CD14-positive monocyte (primary cell): Measurements from ENCODE around the gene NSF. TPM values are rescaled to one million over a fixed set of nuclear protein-coding genes. Genes with fewer than 3 reads are reported as not detected.
"Not testable (repeated sequence)": the region's sequence is repeated elsewhere in the genome, so short reads cannot be mapped to it uniquely, and the experiment has no call there.

ENCODE experiments used
- DNase-seq, 3 donors: peaks; one replicate each; pipeline ENCODE4 v3.0.0-alpha.2; 2011 to 2022
- H2AFZ ChIP-seq: 2 replicates; pipeline ENCODE4 v1.6.0; 2012; ENCODE audit warnings: mild to moderate bottlenecking, low read depth, low read length, inconsistent platforms; ENCODE audit not compliant: insufficient read depth, poor library complexity, severe bottlenecking
- H3K27ac ChIP-seq, 2 donors: 1 replicate in 1 of 2; 2 replicates in 1 of 2; pipeline ENCODE4 v1.5.1; 2012 to 2013; ENCODE audit warnings: low read length in 2 of 2, control low read depth in 1 of 2, inconsistent platforms in 1 of 2, low read depth in 1 of 2, mild to moderate bottlenecking in 1 of 2
- H3K27me3 ChIP-seq, 2 donors: one replicate each; pipeline versions ENCODE4 v1.6.0 to v1.6.1; 2011 to 2013; ENCODE audit warnings: low read length in 2 of 2; ENCODE audit not compliant: control insufficient read depth in 2 of 2, insufficient read depth in 2 of 2
- H3K36me3 ChIP-seq, 2 donors: replicated peaks in 1 of 2; 1 replicate in 1 of 2; 2 replicates in 1 of 2; pipeline versions ENCODE4 v1.5.1 to v1.6.1; 2012 to 2013; ENCODE audit warnings: low read length in 2 of 2, control low read depth in 1 of 2, inconsistent platforms in 1 of 2, mild to moderate bottlenecking in 1 of 2; ENCODE audit not compliant: insufficient read depth in 2 of 2, control insufficient read depth in 1 of 2
- H3K4me1 ChIP-seq, 2 donors: 1 replicate in 1 of 2; 2 replicates in 1 of 2; pipeline versions ENCODE4 v1.5.1 to v1.6.1; 2012 to 2013; ENCODE audit warnings: low read length in 2 of 2, control low read depth in 1 of 2, inconsistent platforms in 1 of 2, mild to moderate bottlenecking in 1 of 2, moderate library complexity in 1 of 2; ENCODE audit not compliant: insufficient read depth in 2 of 2, control insufficient read depth in 1 of 2
- H3K4me2 ChIP-seq: replicated peaks from 2 replicates; pipeline ENCODE3; 2012; ENCODE audit warnings: low read length, moderate library complexity, mild to moderate bottlenecking; ENCODE audit not compliant: poor library complexity, severe bottlenecking; ENCODE audit errors: extremely low read depth
- H3K4me3 ChIP-seq, 3 experiments: fragments of 200-600 bp in 1 of 3; sonication (generic) in 1 of 3; replicated peaks in 1 of 3; 1 replicate in 2 of 3; 2 replicates in 1 of 3; pipeline ENCODE4 v1.5.1; 2011 to 2013; ENCODE audit warnings: low read length in 3 of 3, mild to moderate bottlenecking in 3 of 3, control low read depth in 2 of 3, low read depth in 2 of 3, inconsistent platforms in 1 of 3, moderate library complexity in 1 of 3
- H3K79me2 ChIP-seq: 2 replicates; pipeline ENCODE4 v1.6.0; 2012; ENCODE audit warnings: mild to moderate bottlenecking, control low read depth, inconsistent platforms, low read length, moderate library complexity; ENCODE audit not compliant: insufficient read depth
- H3K9ac ChIP-seq: 2 replicates; pipeline ENCODE4 v1.6.0; 2017; ENCODE audit warnings: low read length, mild to moderate bottlenecking; ENCODE audit not compliant: insufficient read depth, poor library complexity, severe bottlenecking
- H3K9me3 ChIP-seq, 2 donors: replicated peaks in 1 of 2; 1 replicate in 1 of 2; 2 replicates in 1 of 2; pipeline versions ENCODE4 v1.5.1 to v1.6.1; 2012 to 2013; ENCODE audit warnings: low read length in 2 of 2, control low read depth in 1 of 2; ENCODE audit not compliant: control insufficient read depth in 1 of 2, insufficient read depth in 1 of 2
- H4K20me1 ChIP-seq: 2 replicates; pipeline ENCODE4 v1.6.0; 2012; ENCODE audit warnings: mild to moderate bottlenecking, low read length, control low read depth, moderate library complexity; ENCODE audit not compliant: insufficient read depth
- H3K27ac Mint-ChIP-seq, 7 donors: one replicate each; pipeline ENCODE4 v1.8.0; 2020; ENCODE audit warnings: mild to moderate bottlenecking in 7 of 7, mixed read lengths in 7 of 7, moderate library complexity in 6 of 7, inconsistent platforms in 2 of 7
- H3K27me3 Mint-ChIP-seq, 3 donors: one replicate each; pipeline ENCODE4 v1.8.0; 2021 to 2022; ENCODE audit warnings: low read depth in 3 of 3, mild to moderate bottlenecking in 3 of 3, mixed read lengths in 3 of 3, moderate library complexity in 3 of 3, inconsistent platforms in 1 of 3
- H3K36me3 Mint-ChIP-seq, 2 donors: one replicate each; pipeline ENCODE4 v1.8.0; 2020; ENCODE audit warnings: mixed read lengths in 2 of 2, inconsistent platforms in 1 of 2, mild to moderate bottlenecking in 1 of 2
- H3K4me1 Mint-ChIP-seq: one replicate; pipeline ENCODE4 v1.8.0; 2020; ENCODE audit warnings: mild to moderate bottlenecking, mixed read lengths
- H3K4me3 Mint-ChIP-seq, 2 donors: one replicate each; pipeline ENCODE4 v1.8.0; 2020; ENCODE audit warnings: mild to moderate bottlenecking in 2 of 2, mixed read lengths in 2 of 2, moderate library complexity in 1 of 2
- H3K9me3 Mint-ChIP-seq, 7 donors: one replicate each; pipeline ENCODE4 v1.8.0; 2020 to 2022; ENCODE audit warnings: mixed read lengths in 7 of 7, mild to moderate bottlenecking in 6 of 7, moderate library complexity in 6 of 7, inconsistent platforms in 2 of 7
- WGBS: methylation state at CpG from one replicate; pipeline ENCODE4 v1.1.5; 2013; ENCODE audit warnings: missing lambda C conversion rate; ENCODE audit not compliant: insufficient coverage; 5-methylcytosine and 5-hydroxymethylcytosine counted together
- intact Hi-C, 2 donors: fragments of 100-400 bp; cut with micrococcal nuclease; formaldehyde crosslinking; loops; one replicate each; pipeline versions ENCODE4 v1.15.0 to v1.15.1; 2023
- polyA plus RNA-seq, 3 donors: library from polyadenylated mRNA; depleted of rRNA in 1 of 3; unstranded in 2 of 3; stranded (reverse) in 1 of 3; fragments of 300-500 nt in 2 of 3; fragments of >200 nt in 1 of 3; fragmentation: Illumina TruSeq in 2 of 3; gene quantifications; 1 replicate in 2 of 3; 2 replicates in 1 of 3; pipeline ENCODE4 v1.2.3, GENCODE V29; 2012 to 2021

NSF gene
- polyA plus RNA-seq, 3 donors: 22.5 to 63.2 (median 58.0) TPM

GRCh38 chr17:46600767-46601166 is 10.3 kb downstream of the NSF start:
- H2AFZ ChIP-seq, H3K4me2 ChIP-seq, H3K9me3 Mint-ChIP-seq, H3K4me1 Mint-ChIP-seq, H3K4me1 ChIP-seq, H3K27me3 Mint-ChIP-seq, H4K20me1 ChIP-seq, H3K9me3 ChIP-seq, H3K27ac Mint-ChIP-seq, H3K36me3 ChIP-seq, DNase-seq, H3K4me3 ChIP-seq, H3K9ac ChIP-seq, H3K27me3 ChIP-seq, H3K4me3 Mint-ChIP-seq, H3K79me2 ChIP-seq, H3K36me3 Mint-ChIP-seq, intact Hi-C loops, H3K27ac ChIP-seq: not testable (repeated sequence)
- no CpG with 5 or more reads among the region's 3 CpGs for WGBS

- DNase-seq, H3K4me3 Mint-ChIP-seq, H3K4me1 Mint-ChIP-seq, H3K9me3 Mint-ChIP-seq, H2AFZ ChIP-seq, H3K27ac ChIP-seq, H3K9ac ChIP-seq, H3K4me1 ChIP-seq, H3K36me3 Mint-ChIP-seq, H3K36me3 ChIP-seq, H4K20me1 ChIP-seq, H3K27me3 Mint-ChIP-seq, H3K4me2 ChIP-seq, H3K9me3 ChIP-seq, H3K4me3 ChIP-seq, H3K27ac Mint-ChIP-seq, H3K27me3 ChIP-seq, H3K79me2 ChIP-seq, intact Hi-C loops: not testable (repeated sequence)
Observed at GRCh38 chr17:46603125-46603524, 12.7 kb downstream of the NSF start.

GRCh38 chr17:46611304-46611703 is 20.8 kb downstream of the NSF start:
- H3K4me1 ChIP-seq, H3K79me2 ChIP-seq, H3K27ac Mint-ChIP-seq, DNase-seq, H3K27me3 ChIP-seq, H3K36me3 ChIP-seq, intact Hi-C loops, H3K36me3 Mint-ChIP-seq, H4K20me1 ChIP-seq, H3K27me3 Mint-ChIP-seq, H3K4me2 ChIP-seq, H3K27ac ChIP-seq, H3K9me3 Mint-ChIP-seq, H3K9me3 ChIP-seq, H3K9ac ChIP-seq, H3K4me3 Mint-ChIP-seq, H2AFZ ChIP-seq, H3K4me1 Mint-ChIP-seq, H3K4me3 ChIP-seq: not testable (repeated sequence)
- no CpG with 5 or more reads among the region's 2 CpGs for WGBS

- H4K20me1 ChIP-seq, H3K9me3 Mint-ChIP-seq, H3K79me2 ChIP-seq, intact Hi-C loops, H3K9ac ChIP-seq, H3K27me3 Mint-ChIP-seq, H3K36me3 ChIP-seq, H3K4me1 ChIP-seq, DNase-seq, H3K4me3 Mint-ChIP-seq, H2AFZ ChIP-seq, H3K4me3 ChIP-seq, H3K36me3 Mint-ChIP-seq, H3K27me3 ChIP-seq, H3K4me2 ChIP-seq, H3K9me3 ChIP-seq, H3K4me1 Mint-ChIP-seq, H3K27ac Mint-ChIP-seq, H3K27ac ChIP-seq: not testable (repeated sequence)
- WGBS: no CpG with 5 or more reads among the region's 1 CpG
Observed at GRCh38 chr17:46613876-46614275, 23.4 kb downstream of the NSF start.

GRCh38 chr17:46617121-46617520 is 26.7 kb downstream of the NSF start:
- H3K4me3 Mint-ChIP-seq, H4K20me1 ChIP-seq, H3K36me3 Mint-ChIP-seq, H3K4me1 Mint-ChIP-seq, intact Hi-C loops, H3K79me2 ChIP-seq, H3K4me1 ChIP-seq, H3K4me3 ChIP-seq, H3K36me3 ChIP-seq, H3K9me3 ChIP-seq, H3K27ac Mint-ChIP-seq, H3K9me3 Mint-ChIP-seq, H3K4me2 ChIP-seq, H3K27ac ChIP-seq, H3K27me3 Mint-ChIP-seq, H2AFZ ChIP-seq, DNase-seq, H3K9ac ChIP-seq, H3K27me3 ChIP-seq: not testable (repeated sequence)
- no CpG with 5 or more reads among the region's 3 CpGs for WGBS
